ENCODE data around the gene PARD3B. TPM values are rescaled to one million over a fixed set of nuclear protein-coding genes. Genes with fewer than 3 reads are reported as not detected.

PARD3B gene
- total and polyA plus RNA-seq, 2 donors (not counting 1 experiment from before 2014, with no cell fraction given), result 7.4 to 20.6 TPM

DNA sequence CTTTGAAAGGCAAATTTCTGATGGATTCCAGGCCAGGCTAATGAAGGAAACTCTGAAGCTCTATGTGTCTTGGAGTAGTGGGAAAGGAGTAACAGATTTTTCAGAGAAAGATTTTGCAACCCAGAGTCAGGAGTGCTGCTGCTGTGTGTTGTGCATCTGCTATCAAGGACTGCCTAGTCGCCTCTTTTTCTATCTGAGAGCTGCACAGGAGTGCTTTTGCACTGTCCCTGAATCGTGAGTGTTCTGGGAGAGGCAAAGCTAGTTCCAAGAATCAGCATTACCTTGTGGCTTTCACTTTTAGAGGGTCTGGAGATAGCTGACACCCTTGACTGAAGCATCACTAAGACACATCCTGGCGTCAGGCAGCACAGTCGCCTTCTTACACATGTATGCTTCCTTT, 336.4 kb downstream of the PARD3B start:
- Histone ChIP-seq H2AFZ (ENCODE audit: low read length) (no peak overlapping the region), H3K9ac (ENCODE audit: insufficient read depth, low read length) (no peak overlapping the region), H3K79me2 (ENCODE audit: control insufficient read depth, insufficient read depth, low read length) (no peaks in the 10 kb centered on the region), H3K27ac (ENCODE audit: insufficient read depth, low read length) (no peak overlapping the region), H4K20me1 (ENCODE audit: control insufficient read depth, extremely low read depth, insufficient read depth, low read length) (no peaks in the 10 kb centered on the region), H3K4me3 (replicated peaks in 1 of 4; ENCODE audit: control extremely low read depth in 1 of 4, insufficient read depth in 1 of 4, low read depth in 3 of 4, low read length in 4 of 4) (no peak overlapping the region), H3K36me3 (ENCODE audit: control insufficient read depth, insufficient read depth, low read length) (no peaks in the 10 kb centered on the region), H3K4me1 (ENCODE audit: control insufficient read depth, extremely low read depth, insufficient read depth, low read length) (no peaks in the 10 kb centered on the region), H3K9me3 (ENCODE audit: control insufficient read depth, insufficient read depth, low read depth, low read length) (no peaks in the 10 kb centered on the region), H3K27me3 (ENCODE audit: control insufficient read depth, insufficient read depth, low read length) (no peaks in the 10 kb centered on the region), H3K4me2 (ENCODE audit: extremely low read depth, insufficient read depth, low read length) (no peak overlapping the region)
- no peak for DNase-seq (ENCODE audit: low read depth in 2 of 2)
- TF ChIP-seq EZH2 (IDR thresholded peaks at IDR 0.05; ENCODE audit: low read length, missing control alignments) (no peak), CTCF (conservative IDR thresholded peaks at IDR 0.05 in 1 of 2, IDR thresholded peaks at IDR 0.05 in 1 of 2; ENCODE audit: low read depth in 1 of 2, low read length in 2 of 2) (no peak)

DNA sequence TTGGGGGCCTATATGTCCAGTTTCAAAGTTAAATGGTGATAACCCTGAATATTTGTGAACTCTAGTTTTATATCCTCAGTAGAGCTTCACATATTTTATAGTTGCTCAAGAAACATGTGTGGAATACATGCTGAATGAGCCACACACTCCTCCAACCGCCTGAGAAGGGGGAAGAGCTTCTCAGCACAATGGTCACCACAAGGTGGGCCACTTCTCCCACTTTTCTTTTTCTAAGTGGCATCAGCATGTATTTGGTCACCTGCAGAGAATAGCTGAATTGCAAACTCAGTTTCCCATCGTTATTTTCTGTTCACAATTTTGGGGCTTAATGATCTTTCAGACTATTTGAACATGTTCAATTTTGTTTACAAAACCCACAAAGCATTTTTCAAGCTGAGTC, 340.5 kb downstream of the PARD3B start:
- Histone ChIP-seq H2AFZ (ENCODE audit: low read length) (no peak overlapping the region), H3K4me2 (ENCODE audit: extremely low read depth, insufficient read depth, low read length) (no peak overlapping the region), H3K4me3 (replicated peaks in 1 of 4; ENCODE audit: control extremely low read depth in 1 of 4, insufficient read depth in 1 of 4, low read depth in 3 of 4, low read length in 4 of 4) (no peak overlapping the region), H3K4me1 (ENCODE audit: control insufficient read depth, extremely low read depth, insufficient read depth, low read length) (no peaks in the 10 kb centered on the region), H3K9me3 (ENCODE audit: control insufficient read depth, insufficient read depth, low read depth, low read length) (no peaks in the 10 kb centered on the region), H4K20me1 (ENCODE audit: control insufficient read depth, extremely low read depth, insufficient read depth, low read length) (no peaks in the 10 kb centered on the region), H3K9ac (ENCODE audit: insufficient read depth, low read length) (no peak overlapping the region), H3K27ac (ENCODE audit: insufficient read depth, low read length) (no peak overlapping the region), H3K36me3 (ENCODE audit: control insufficient read depth, insufficient read depth, low read length) (no peaks in the 10 kb centered on the region), H3K79me2 (ENCODE audit: control insufficient read depth, insufficient read depth, low read length) (no peaks in the 10 kb centered on the region), H3K27me3 (ENCODE audit: control insufficient read depth, insufficient read depth, low read length) (no peaks in the 10 kb centered on the region)
- TF ChIP-seq EZH2 (IDR thresholded peaks at IDR 0.05; ENCODE audit: low read length, missing control alignments) (no peak), CTCF (conservative IDR thresholded peaks at IDR 0.05 in 1 of 2, IDR thresholded peaks at IDR 0.05 in 1 of 2; ENCODE audit: low read depth in 1 of 2, low read length in 2 of 2) (peak in 1 of 2 donors; percentile 8)
- DNase-seq (ENCODE audit: low read depth in 2 of 2), result no peak

DNA sequence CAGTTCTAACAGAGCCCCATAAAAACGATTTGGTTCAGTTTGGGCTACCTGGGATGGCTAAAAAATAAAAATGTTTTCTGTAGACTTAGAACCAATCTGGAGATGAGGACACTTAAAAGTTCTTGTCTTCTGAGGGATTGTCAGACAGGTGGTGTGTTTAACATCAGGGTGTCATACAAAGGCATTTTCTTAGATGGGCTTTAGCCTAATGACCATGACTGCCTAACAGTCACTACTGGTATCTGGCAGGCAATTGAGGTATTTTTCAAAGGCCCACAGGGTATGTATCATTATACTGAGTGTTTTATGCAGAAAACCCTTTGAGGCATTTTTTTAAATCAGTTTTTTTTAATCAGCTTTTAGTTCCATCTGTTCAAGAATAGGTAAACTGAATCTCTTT, 341.4 kb downstream of the PARD3B start:
- Histone ChIP-seq H3K4me2 (ENCODE audit: extremely low read depth, insufficient read depth, low read length) (no peak overlapping the region), H3K4me3 (replicated peaks in 1 of 4; ENCODE audit: control extremely low read depth in 1 of 4, insufficient read depth in 1 of 4, low read depth in 3 of 4, low read length in 4 of 4) (no peak overlapping the region), H3K27me3 (ENCODE audit: control insufficient read depth, insufficient read depth, low read length) (no peaks in the 10 kb centered on the region), H2AFZ (ENCODE audit: low read length) (no peak overlapping the region), H3K4me1 (ENCODE audit: control insufficient read depth, extremely low read depth, insufficient read depth, low read length) (no peaks in the 10 kb centered on the region), H3K9ac (ENCODE audit: insufficient read depth, low read length) (no peak overlapping the region), H3K36me3 (ENCODE audit: control insufficient read depth, insufficient read depth, low read length) (no peaks in the 10 kb centered on the region), H3K9me3 (ENCODE audit: control insufficient read depth, insufficient read depth, low read depth, low read length) (no peaks in the 10 kb centered on the region), H4K20me1 (ENCODE audit: control insufficient read depth, extremely low read depth, insufficient read depth, low read length) (no peaks in the 10 kb centered on the region), H3K27ac (ENCODE audit: insufficient read depth, low read length) (no peak overlapping the region), H3K79me2 (ENCODE audit: control insufficient read depth, insufficient read depth, low read length) (no peaks in the 10 kb centered on the region)
- TF ChIP-seq EZH2 (IDR thresholded peaks at IDR 0.05; ENCODE audit: low read length, missing control alignments) (no peak), CTCF (conservative IDR thresholded peaks at IDR 0.05 in 1 of 2, IDR thresholded peaks at IDR 0.05 in 1 of 2; ENCODE audit: low read depth in 1 of 2, low read length in 2 of 2) (no peak)
- no peak for DNase-seq (ENCODE audit: low read depth in 2 of 2)

Measured in fibroblast of lung (primary cell).